Activated naive CD8-positive, alpha-beta T cell (primary cell): ENCODE data around the gene BTNL3.

Source experiments
- H3K27ac Mint-ChIP-seq: one replicate; pipeline ENCODE4 v1.8.0; 2021; ENCODE audit warnings: mixed read lengths
- H3K27me3 Mint-ChIP-seq: one replicate; pipeline ENCODE4 v1.8.0; 2021; ENCODE audit warnings: mixed read lengths
- H3K36me3 Mint-ChIP-seq: one replicate; pipeline ENCODE4 v1.8.0; 2021; ENCODE audit warnings: mixed read lengths
- H3K4me1 Mint-ChIP-seq: one replicate; pipeline ENCODE4 v1.8.0; 2021; ENCODE audit warnings: low read depth, mixed read lengths
- H3K4me3 Mint-ChIP-seq: one replicate; pipeline ENCODE4 v1.8.0; 2021; ENCODE audit warnings: mild to moderate bottlenecking, mixed read lengths
- H3K9me3 Mint-ChIP-seq: one replicate; pipeline ENCODE4 v1.8.0; 2021; ENCODE audit warnings: low read depth, mixed read lengths

The BTNL3 gene

DNA sequence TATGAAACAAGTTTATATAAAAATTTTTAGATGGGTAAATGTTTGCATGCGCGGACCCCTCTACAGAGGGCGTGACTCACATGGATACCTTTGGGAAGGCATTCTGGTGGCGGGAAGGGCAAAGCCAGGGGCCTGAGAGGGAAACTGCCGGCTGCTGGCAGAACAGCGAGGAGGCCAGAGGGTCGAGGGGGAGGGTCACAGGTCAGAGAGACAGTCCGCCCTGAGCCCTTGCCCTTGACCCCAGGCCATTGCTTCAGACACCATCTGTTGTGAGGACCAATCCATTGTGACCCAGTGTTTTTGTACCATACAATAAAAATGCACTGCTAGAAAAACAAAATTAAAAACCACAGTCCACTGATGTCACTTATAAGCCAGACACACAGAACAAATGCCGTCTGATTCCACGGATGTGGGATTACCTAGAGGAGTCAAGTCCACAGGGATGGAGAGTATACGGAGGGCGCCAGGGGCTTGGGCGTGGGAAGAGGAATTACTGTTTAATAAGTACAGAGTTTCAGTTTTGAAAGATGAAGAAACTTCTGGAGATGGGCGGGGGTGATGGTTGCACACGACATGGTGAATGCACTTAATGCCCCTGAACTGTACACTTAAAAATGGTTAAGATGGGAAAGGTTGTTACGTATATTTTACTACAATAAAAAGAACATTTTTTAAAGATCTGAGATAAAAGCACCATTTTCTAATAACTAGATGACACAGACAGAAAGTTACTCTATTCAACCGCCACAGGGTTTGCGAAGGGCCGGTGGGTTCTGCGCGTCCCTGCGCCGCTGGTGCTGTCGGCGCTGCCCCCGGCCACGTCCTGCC, 63.4 kb downstream of the BTNL3 start:
- Mint-ChIP-seq H3K9me3 (no peaks in the 10 kb centered on the region), H3K27ac (no peak overlapping the region), H3K4me3 (peak overlapping the region; percentile 82), H3K4me1 (peaks cover 16% of the 10 kb centered on the region), H3K27me3 (peaks cover 58% of the 10 kb centered on the region), H3K36me3 (no peaks in the 10 kb centered on the region)

DNA sequence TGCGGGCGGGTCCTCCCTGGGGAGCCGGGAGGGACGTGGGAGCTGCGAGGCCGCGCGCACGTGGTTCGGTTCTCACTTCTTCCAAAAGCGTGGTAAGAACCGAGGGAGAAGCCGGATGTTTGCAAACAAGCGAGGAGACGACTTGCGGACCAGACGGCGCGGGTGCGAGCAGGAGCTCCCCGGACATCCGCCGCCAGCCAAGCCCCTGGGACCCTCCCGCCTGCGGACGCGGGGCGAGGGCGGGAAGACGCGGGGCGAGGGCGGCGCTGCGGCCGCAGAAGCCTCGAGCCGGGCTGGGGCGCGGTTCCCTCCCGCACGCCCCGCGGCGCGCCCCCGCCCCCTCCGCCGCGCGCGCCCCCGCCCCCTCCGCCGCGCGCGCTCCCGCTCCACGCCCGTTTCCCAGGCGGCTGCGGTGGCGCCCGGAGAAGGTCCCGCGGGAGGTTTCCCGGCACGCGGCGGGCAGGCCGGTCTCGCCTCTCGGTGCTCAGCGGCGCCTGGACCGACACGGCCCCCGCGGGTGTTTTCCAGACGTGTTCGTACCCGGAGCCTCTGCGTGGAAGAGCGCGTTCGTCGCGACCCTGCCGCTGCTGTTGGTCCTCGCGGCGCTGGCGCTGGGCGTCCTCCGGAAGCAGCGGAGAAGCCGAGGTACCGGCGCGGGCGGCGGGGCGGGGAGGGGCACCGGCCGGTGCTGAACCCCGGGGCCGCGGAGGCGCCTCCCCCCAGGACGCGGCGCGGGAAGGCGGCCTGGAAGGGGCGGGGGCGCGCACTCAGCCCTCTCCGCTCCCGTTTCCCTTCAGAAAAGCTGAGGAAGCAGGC, 64.2 kb downstream of the BTNL3 start:
- Mint-ChIP-seq H3K27me3 (peaks cover 59% of the 10 kb centered on the region), H3K4me1 (peaks cover 16% of the 10 kb centered on the region), H3K36me3 (no peaks in the 10 kb centered on the region), H3K4me3 (peak overlapping the region; percentile 82), H3K9me3 (no peaks in the 10 kb centered on the region), H3K27ac (no peak overlapping the region)

DNA sequence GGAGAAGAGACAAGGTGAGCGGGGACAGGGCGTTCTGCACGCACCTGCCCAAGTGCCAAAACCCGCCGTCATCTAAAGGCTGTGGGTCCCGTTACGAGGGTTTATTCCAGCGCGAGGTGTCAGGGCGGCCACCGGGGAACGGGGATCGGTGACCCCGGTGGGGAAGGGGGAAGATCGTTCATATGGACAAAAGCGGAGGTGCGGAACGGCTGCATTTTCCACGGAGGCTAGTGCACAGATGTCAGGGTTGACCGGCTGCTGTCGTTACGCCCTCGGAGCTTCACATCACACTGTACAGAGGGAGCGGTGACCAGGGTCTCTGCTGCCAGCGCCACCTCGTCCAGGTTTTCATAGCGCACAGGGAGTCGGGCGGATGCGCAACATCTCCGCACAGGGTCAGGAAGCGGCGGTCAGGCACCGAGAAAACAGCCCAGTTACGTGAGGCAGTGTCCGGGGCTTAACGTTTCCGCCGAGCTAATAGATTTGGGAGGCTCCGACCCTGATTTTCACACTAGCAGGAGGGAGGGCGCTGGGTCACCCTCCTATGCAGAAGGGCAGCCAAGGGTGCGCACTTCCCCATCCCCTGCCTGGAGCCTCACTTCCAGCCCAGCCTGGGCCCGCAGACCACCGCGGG, 65.0 kb downstream of the BTNL3 start:
- H3K27me3 Mint-ChIP-seq, result peaks cover 61% of the 10 kb centered on the region
- H3K4me3 Mint-ChIP-seq, result peak overlapping the region; percentile 80
- H3K36me3 Mint-ChIP-seq, result no peaks in the 10 kb centered on the region
- peaks cover 16% of the 10 kb centered on the region for H3K4me1 Mint-ChIP-seq
- no peak overlapping the region for H3K27ac Mint-ChIP-seq
- no peaks in the 10 kb centered on the region for H3K9me3 Mint-ChIP-seq

DNA sequence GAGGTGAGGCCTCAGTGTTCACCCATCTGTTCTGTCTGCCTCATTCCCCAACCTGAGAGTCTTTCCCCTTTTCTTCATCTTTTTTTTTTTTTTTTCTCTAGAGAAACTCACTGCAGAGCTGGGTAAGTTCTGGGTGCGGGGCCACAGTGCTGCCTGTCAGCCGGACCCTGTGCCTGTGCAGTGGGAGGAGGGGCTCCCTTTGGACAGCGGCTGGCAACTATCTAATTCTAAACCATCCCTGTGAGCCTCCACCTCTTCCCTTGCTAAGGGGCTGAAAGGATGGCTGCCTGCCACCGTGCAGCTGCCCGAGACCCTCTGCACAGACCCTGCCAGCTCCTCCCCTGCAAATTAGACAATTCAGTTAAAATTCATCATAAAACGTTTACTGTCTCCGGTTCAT, 65.5 kb downstream of the BTNL3 start:
- no peak overlapping the region for H3K27ac Mint-ChIP-seq
- peaks cover 62% of the 10 kb centered on the region for H3K27me3 Mint-ChIP-seq
- H3K4me1 Mint-ChIP-seq, result peaks cover 18% of the 10 kb centered on the region
- no peaks in the 10 kb centered on the region for H3K9me3 Mint-ChIP-seq
- H3K36me3 Mint-ChIP-seq, result no peaks in the 10 kb centered on the region
- peak overlapping the region; percentile 80 for H3K4me3 Mint-ChIP-seq

DNA sequence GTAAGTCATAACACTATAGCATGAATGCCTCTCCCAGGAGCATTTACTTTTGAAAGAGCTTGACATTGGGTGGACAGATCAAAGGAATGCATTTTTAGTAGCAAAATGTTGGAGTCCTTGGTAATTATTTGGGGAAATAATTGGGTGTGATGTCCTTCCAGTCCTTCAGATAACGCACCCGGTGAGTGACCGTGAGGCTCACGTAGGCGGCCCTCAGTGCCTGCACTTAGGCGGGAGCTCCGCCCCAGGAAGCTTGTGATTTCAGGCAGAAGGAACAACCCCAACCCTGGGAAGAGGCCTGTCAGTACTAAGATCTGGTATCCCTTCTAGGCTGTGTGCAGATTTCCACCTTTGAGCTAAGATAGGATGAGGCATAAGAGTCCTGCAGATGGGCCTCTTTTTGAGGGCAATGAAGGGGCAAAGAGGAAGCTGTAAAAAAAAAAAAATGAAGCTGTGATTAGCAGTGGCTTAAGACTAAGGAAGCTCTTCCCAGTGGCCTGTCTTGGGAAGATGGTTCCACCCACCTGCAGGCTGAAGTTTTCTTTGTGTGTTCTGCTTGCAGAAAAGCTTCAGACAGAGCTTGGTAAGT, 66.3 kb downstream of the BTNL3 start:
- H3K27ac Mint-ChIP-seq, result no peak overlapping the region
- peaks cover 18% of the 10 kb centered on the region for H3K4me1 Mint-ChIP-seq
- no peaks in the 10 kb centered on the region for H3K9me3 Mint-ChIP-seq
- peak overlapping the region; percentile 80 for H3K4me3 Mint-ChIP-seq
- peaks cover 56% of the 10 kb centered on the region for H3K27me3 Mint-ChIP-seq
- H3K36me3 Mint-ChIP-seq, result no peaks in the 10 kb centered on the region
